Activated CD8-positive, alpha-beta memory T cell treated with anti-CD3 and anti-CD28 coated beads for 4 hours (primary cell): ENCODE results near the gene ATCAY.
"Not testable (repeated sequence)": the region's sequence is repeated elsewhere in the genome, so short reads cannot be mapped to it uniquely, and the experiment has no call there.

Source experiments
- DNase-seq, 2 donors: peaks; one replicate each; pipeline ENCODE4 v3.0.0-alpha.2; 2020; ENCODE audit warnings: low read depth in 2 of 2

ATCAY gene

GRCh38 chr19:3857449-3858003, 23.0 kb upstream of the ATCAY start:
- DNase-seq, result no peak

GRCh38 chr19:3860499-3860898, 20.0 kb upstream of the ATCAY start:
- DNase-seq, result no peak

- DNase-seq, result no peak
Observed at GRCh38 chr19:3862826-3863500, 17.5 kb upstream of the ATCAY start.

- DNase-seq, result no peak
Observed at GRCh38 chr19:3863648-3864047, 16.8 kb upstream of the ATCAY start.

GRCh38 chr19:3866910-3867638, 13.4 kb upstream of the ATCAY start:
- DNase-seq, result no peak

GRCh38 chr19:3867971-3868769, 12.3 kb upstream of the ATCAY start:
- DNase-seq, result no peak

- peak in 1 of 2 donors; percentile 10 for DNase-seq
Observed at GRCh38 chr19:3868770-3869456, 11.6 kb upstream of the ATCAY start, which contains the start of gene ZFR2. Gene ZFR2 (minus strand): TSS chr19:3869038. CDS start chr19:3869017, 21 bp downstream.

GRCh38 chr19:3873151-3873550, 7.3 kb upstream of the ATCAY start:
- DNase-seq, result no peak

GRCh38 chr19:3874695-3875094, 5.8 kb upstream of the ATCAY start:
- DNase-seq, result not testable (repeated sequence)

- no peak for DNase-seq
Observed at GRCh38 chr19:3879656-3880055, 829 bp upstream of the ATCAY start.

GRCh38 chr19:3881272-3882040, 971 bp downstream of the ATCAY start:
- no peak for DNase-seq

- no peak for DNase-seq
Observed at GRCh38 chr19:3882041-3882384, 1.5 kb downstream of the ATCAY start.

- no peak for DNase-seq
Observed at GRCh38 chr19:3890591-3890990, 10.1 kb downstream of the ATCAY start.

GRCh38 chr19:3893509-3894179, 13.2 kb downstream of the ATCAY start:
- DNase-seq, result no peak

- DNase-seq, result not testable (repeated sequence)
Observed at GRCh38 chr19:3894959-3895358, 14.5 kb downstream of the ATCAY start.

GRCh38 chr19:3895788-3896187, 15.3 kb downstream of the ATCAY start:
- no peak for DNase-seq

- DNase-seq, result no peak
Observed at GRCh38 chr19:3897936-3898335, 17.5 kb downstream of the ATCAY start.

GRCh38 chr19:3898426-3898825, 17.9 kb downstream of the ATCAY start:
- DNase-seq, result no peak

- no peak for DNase-seq
Observed at GRCh38 chr19:3899531-3900294, 19.2 kb downstream of the ATCAY start.
